NOMO-1 treated with DMSO at 0.1 percent for 48 hours (cell line): ENCODE results near the gene LAMA3.
"Not testable (repeated sequence)": the region's sequence is repeated elsewhere in the genome, so short reads cannot be mapped to it uniquely, and the experiment has no call there.

ENCODE experiments used
- DNase-seq: peaks from one replicate; lab custom pipeline; 2025; ENCODE audit not compliant: unreplicated experiment; lab: John Stamatoyannopoulos, UW

LAMA3 gene

GRCh38 chr18:23725827-23726661, 36.8 kb downstream of the LAMA3 start:
- no peak for DNase-seq

GRCh38 chr18:23727707-23728493, 38.6 kb downstream of the LAMA3 start:
- no peak for DNase-seq

GRCh38 chr18:23730857-23731256, 41.6 kb downstream of the LAMA3 start:
- DNase-seq, result no peak

- no peak for DNase-seq
These were observed 42.6 kb downstream of the LAMA3 start for GRCh38 chr18:23731861-23732260.

GRCh38 chr18:23732439-23732838, 43.2 kb downstream of the LAMA3 start:
- no peak for DNase-seq

GRCh38 chr18:23733265-23733664, 44.0 kb downstream of the LAMA3 start:
- DNase-seq, result not testable (repeated sequence)

- no peak for DNase-seq
These were observed 44.6 kb downstream of the LAMA3 start for GRCh38 chr18:23733895-23734294.

- peak; percentile 40 for DNase-seq
These were observed 45.8 kb downstream of the LAMA3 start for GRCh38 chr18:23735021-23735464.

GRCh38 chr18:23737578-23737977, 48.3 kb downstream of the LAMA3 start:
- no peak for DNase-seq

- DNase-seq, result peak; percentile 39
These were observed 48.9 kb downstream of the LAMA3 start for GRCh38 chr18:23738151-23738550.

- DNase-seq, result no peak
These were observed 49.3 kb downstream of the LAMA3 start for GRCh38 chr18:23738575-23738974.

- DNase-seq, result peak; percentile 99
These were observed 51.0 kb downstream of the LAMA3 start for GRCh38 chr18:23740105-23740830.

- DNase-seq, result not testable (repeated sequence)
These were observed 52.7 kb downstream of the LAMA3 start for GRCh38 chr18:23741967-23742366.

- DNase-seq, result no peak
These were observed 54.6 kb downstream of the LAMA3 start for GRCh38 chr18:23743733-23744333.

- DNase-seq, result no peak
These were observed 56.1 kb downstream of the LAMA3 start for GRCh38 chr18:23745366-23745765.

- DNase-seq, result no peak
These were observed 57.6 kb downstream of the LAMA3 start for GRCh38 chr18:23746851-23747250.

GRCh38 chr18:23752363-23752762, 63.1 kb downstream of the LAMA3 start:
- no peak for DNase-seq

GRCh38 chr18:23752796-23753195, 63.5 kb downstream of the LAMA3 start:
- no peak for DNase-seq

GRCh38 chr18:23756590-23757436, 67.6 kb downstream of the LAMA3 start:
- DNase-seq, result no peak

GRCh38 chr18:23757437-23757733, 68.1 kb downstream of the LAMA3 start:
- DNase-seq, result no peak
